Stimulated activated CD8-positive, alpha-beta memory T cell treated with anti-CD3 and anti-CD28 coated beads, Interleukin-7, amount 100 ng/mL, for 48 hours (primary cell): ENCODE results near the gene RBBP4.
"Not testable (repeated sequence)": the region's sequence is repeated elsewhere in the genome, so short reads cannot be mapped to it uniquely, and the experiment has no call there.

ENCODE experiments used
- DNase-seq, 2 donors: peaks; one replicate each; pipeline ENCODE4 v3.0.0-alpha.2; 2020; ENCODE audit warnings: low read depth in 1 of 2; ENCODE audit errors: extremely low read depth in 1 of 2

The RBBP4 gene

DNA sequence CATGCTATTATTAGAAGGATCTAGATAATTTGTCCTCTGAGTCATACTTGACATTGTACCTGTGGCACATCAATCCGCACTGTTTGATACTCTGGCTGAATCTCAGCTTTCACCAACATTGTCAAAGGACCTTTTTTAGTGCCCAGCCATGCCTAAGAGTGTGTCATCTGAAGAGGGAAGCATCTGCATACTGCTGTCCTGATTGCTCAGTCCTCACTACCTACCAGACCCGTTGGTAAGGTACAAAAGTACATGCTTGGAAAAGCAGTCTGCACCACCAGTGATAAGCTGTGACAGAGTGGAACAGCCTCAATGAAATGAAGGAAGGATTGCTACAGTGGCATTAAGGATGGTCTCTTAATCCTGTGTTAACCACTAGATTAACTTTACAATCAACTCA is 34.5 kb downstream of the RBBP4 start:
- DNase-seq, result no peak

DNA sequence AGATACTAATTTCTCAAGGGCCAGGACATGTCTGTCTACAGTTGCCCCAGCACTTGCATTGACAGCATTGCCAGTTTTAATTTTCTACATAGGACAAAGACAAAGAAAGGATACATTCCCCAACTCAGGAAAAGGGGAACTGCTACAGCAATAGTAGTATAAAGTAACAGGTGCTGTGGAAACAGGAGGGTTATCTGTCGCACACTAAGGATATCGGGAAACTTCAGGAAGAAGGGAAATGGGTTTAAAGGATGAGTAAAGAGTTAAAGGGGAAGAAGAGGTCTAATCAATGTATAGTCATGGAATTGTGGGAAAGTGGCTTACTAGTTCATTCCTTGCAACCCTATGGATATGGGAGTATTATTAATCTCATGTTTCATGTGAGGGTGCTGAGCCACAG is 35.4 kb downstream of the RBBP4 start:
- DNase-seq, result no peak

- no peak for DNase-seq
Measured at GRCh38 chr1:32693455-32694174, 42.6 kb downstream of the RBBP4 start.

DNA sequence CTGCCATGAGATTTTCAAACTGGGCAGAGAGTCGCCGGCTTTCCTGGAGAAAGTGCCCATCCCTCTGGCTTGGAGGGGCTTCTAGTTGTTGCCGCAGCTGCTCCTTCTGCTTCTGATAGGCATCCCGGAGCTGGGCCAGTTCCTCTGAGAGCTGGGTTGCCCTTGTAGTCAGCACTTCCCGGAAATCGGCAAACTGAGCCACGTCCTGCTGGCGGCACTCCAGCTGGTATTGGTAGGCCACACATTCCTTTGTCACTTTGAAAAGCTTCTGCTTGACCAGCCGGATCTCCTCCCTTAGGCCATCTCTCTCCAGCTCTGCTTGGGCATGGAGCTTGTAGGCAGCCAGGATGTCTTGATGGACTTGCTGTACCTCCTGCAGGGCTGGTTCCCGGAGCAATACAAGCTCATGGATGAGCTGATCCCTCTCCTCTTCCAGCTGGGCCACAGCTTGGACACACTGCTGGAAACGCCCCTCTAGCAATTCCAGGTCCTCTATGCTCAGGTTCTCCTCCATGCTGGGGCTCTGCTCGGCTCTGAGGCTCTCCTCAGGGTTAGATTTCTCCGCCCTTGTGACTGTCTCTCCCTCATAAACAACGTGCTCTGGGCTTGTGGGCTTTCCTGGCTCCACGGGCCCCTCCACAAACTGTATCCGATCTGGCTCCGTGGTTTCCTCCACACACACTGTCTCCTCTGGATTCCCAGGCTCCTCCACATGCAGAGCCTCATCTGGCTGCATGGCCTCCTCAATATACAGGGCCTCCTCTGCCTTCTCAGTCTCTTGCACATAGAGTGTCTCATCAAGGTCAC is 44.3 kb downstream of the RBBP4 start:
- no peak for DNase-seq

DNA sequence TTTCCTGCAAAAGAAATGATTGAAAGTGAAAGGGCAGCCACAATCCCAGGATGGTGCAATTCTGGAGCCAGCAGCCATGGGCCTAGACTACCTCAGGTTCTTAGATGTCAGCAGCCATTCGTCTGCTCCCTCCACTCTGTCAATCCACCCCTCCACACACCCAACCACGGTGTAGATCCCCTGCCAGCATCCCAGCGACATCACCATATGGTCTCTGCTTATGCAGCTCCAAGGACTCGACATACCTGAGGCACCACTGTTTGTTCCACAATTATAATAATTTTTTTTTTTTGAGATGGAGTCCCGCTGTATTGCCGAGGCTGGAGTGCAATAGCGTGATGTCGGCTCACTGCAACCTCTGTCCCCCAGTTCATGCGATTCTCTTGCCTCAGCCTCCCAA is 45.0 kb downstream of the RBBP4 start:
- no peak for DNase-seq

GRCh38 chr1:32696996-32697395 is 46.0 kb downstream of the RBBP4 start:
- DNase-seq, result not testable (repeated sequence)

GRCh38 chr1:32701421-32701911 is 50.5 kb downstream of the RBBP4 start:
- DNase-seq, result no peak

GRCh38 chr1:32701951-32702598 is 51.1 kb downstream of the RBBP4 start:
- no peak for DNase-seq

GRCh38 chr1:32702599-32703478 is 51.8 kb downstream of the RBBP4 start, which contains the start of gene SYNC:
Gene SYNC, minus strand, starts transcription at chr1:32702770. Its CDS starts 110 bp downstream, at chr1:32702660.
- no peak for DNase-seq

- no peak for DNase-seq
Measured at GRCh38 chr1:32703479-32704291, 52.7 kb downstream of the RBBP4 start.

GRCh38 chr1:32705516-32705915 is 54.5 kb downstream of the RBBP4 start:
- no peak for DNase-seq

DNA sequence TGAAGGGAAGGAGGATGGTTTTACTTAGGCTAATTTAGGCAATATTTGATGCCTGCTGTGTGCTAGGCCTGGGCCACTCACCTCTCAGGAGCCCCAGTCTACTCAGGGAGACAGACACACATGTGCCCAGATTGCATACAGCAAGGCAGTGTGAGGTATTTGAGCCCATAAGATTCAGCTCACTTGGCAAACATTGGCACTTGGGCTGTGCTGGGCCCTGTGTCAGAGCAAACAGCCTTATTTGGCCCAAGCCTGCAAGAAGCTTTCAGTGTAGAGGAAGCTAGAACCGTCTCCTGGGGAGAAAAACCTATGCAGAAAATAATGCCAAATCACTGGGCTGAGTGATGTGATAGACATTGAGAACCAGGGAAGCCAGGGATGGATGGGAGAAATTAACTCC is 55.5 kb downstream of the RBBP4 start:
- DNase-seq, result no peak

GRCh38 chr1:32709075-32709474 is 58.1 kb downstream of the RBBP4 start:
- DNase-seq, result no peak

DNA sequence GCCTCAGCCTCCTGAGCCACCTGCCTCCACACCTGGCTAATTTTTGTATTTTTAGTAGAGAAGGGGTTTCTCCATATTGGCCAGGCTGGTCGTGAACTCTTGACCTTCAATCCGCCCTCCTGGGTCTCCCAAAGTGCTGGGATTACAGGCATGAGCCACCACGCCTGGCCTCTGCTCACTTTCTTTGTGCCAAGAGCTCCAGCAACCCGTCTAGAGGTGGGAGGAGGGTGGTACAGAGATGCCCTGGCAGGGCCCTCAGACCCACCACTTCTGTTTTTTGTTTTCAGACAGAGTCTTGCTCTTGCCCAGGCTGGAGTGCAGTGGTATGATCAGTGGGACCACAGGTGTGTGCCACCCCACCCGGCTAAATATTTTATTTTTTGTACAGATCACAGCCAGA is 58.5 kb downstream of the RBBP4 start:
- no peak for DNase-seq

- not testable (repeated sequence) for DNase-seq
Measured at GRCh38 chr1:32711221-32711620, 60.2 kb downstream of the RBBP4 start.

DNA sequence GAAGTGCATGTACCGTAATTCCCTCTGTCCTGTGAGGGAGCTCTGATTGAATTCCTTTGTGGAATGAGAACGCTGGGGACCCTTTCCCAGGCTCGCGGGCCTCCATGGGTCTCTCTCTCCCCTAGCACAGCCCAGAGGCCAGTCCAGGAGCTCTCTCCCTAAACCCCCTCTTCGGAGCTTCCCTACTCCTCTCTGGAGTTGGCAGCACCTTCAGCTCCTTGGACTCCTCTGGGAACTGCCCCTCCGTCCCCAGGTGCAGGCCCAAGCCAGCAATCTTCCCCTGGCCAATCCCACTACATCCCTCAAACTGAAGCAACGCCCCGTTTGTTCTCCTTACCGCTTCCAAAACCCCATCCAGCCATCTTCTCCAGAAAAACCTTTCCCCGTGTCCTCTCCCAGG is 62.1 kb downstream of the RBBP4 start:
- DNase-seq, result no peak

GRCh38 chr1:32714277-32714676 is 63.3 kb downstream of the RBBP4 start:
- no peak for DNase-seq

DNA sequence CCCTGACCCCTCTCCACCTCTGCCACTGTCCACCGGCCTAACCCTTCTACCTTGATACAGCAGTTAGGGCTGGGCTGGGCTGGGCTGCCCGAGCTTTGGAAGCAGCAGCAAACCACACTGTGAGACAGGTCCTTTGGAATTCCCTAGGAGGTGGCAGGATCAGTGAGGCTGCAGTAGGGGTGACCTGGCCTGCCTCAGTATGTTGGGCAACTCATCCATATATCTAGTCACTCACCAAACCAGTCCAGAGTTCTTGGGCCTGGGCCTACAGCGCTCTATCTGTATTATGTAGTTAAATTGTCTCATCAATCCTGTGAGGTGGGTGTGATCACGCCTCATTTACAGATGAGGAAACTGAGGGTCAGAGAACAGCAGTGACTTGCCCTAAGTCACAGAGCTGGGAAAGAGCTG is 64.9 kb downstream of the RBBP4 start:
- DNase-seq, result no peak

DNA sequence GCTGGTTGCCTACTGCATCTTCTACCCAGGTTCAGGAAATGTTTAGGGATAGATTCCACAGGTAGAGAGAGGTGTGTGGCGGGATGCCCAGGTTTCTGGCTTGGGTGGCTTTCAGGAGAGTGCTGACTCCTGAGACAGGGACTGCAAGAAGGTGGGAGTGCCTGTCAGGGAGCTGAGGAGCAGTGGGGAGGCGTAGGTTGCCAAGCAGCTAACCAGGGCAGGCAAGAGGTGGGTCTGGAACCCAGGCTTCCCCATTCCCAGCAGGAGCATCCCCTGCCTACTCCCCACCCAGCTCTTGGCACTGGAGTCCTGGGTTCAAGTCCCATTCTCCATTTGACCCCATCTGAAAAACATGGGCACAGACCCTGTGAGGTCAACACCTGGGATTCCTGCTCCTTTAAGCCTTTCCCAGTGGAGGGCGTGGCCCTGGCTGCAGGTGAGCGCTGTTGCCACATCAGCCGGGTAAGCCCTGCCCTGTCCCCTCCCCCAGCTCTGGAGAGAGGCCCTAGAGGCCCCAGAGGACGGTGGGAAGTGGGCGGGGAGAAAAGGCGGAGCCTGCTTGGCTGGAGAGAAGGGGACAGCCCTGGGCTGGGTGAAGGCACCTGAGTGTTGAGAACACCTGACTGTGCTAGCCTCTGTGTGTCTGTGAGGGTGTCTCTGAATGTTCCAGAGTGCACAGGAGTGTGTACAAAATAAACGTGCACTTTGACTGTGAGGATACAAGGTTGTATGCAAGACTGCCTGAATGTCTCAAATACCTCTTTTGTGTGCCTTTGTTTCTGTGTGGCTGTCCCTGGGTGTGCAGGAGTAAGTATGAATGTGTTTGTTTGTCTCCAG is 65.5 kb downstream of the RBBP4 start:
- DNase-seq, result peak in 1 of 2 donors; percentile 67
